Liver (tissue), 3 donors: Measurements from ENCODE around the gene SYCP2L.

Experiments used
- CTCF ChIP-seq: fragments of 150-350 bp; IDR thresholded peaks from 2 replicates; pipeline ENCODE4 v1.5.1; 2017; ENCODE audit warnings: improper control_type of control experiment, low read depth, low read length; ENCODE audit not compliant: missing input control
- JUND ChIP-seq, 2 donors: IDR thresholded peaks; 2 replicates each; pipeline ENCODE4 v1.6.1; 2016; ENCODE audit warnings: antibody characterized with exemption in 2 of 2
- donor health status: healthy.
- donor health status: healthy.

DNA sequence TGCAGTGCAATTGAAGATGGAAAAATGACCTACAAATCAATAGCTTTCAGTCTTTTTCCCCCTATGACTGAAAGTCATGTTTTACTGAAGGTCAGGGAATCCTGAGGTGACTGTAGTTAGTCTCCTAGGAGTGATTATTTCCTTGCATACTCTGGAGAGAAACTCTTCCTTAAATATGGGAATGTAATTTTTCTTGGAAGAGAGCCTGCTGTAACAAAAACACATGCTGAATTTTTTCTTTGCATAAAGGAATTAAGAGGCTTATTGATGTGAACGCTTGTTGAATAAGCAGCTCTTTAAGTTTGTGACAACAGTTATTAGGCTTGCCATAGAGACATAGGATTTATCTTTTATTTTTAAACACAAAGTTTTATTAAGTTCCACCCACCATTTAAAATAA is 92.8 kb downstream of the SYCP2L start:
- TF ChIP-seq CTCF (no peak), JUND (IDR thresholded peaks at IDR 0.05) (no peak)
